Stimulated activated naive CD8-positive, alpha-beta T cell treated with anti-CD3 and anti-CD28 coated beads, Interleukin-15, Interleukin-2, amounts not matched to agents 100 U/mL and 50 U/mL, for 24 hours (primary cell): ENCODE data around the gene PCSK5.
A peak's percentile ranks its signal among the peaks of the same experiment; 100 is the strongest.
"Not testable (repeated sequence)": the region's sequence is repeated elsewhere in the genome, so short reads cannot be mapped to it uniquely, and the experiment has no call there.

Experiments
- ATAC-seq: fragments of 150-1000 bp; cut with Tn5 transposase; one replicate; pipeline ENCODE4 v1.10.0; 2021
- DNase-seq: peaks from one replicate; pipeline ENCODE4 v3.0.0; 2021

PCSK5 gene

DNA sequence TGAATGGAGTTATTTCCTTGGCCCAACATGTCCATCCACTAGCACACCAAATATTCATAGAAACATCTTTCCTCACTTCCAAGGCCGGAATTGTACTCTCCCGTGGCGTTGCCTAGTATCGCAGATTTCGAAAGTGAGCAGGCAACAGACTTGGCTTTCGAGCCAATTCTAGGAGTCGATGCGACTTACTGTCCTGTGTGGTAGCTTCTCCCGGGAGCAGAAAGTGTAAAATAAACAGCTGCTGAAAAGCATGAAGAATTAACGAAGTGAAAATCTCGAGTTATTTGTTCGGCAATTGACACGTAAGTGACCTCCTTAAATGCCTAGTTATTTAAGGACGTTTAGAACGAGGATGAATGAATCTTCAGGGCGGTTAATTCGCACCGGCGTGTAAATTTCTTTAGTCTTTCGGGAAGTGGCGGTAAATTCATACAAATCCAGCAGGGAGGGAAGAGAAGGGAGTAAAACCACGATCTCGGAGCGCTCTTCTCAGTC is 449 bp upstream of the PCSK5 start:
- DNase-seq, result peak; percentile 14

DNA sequence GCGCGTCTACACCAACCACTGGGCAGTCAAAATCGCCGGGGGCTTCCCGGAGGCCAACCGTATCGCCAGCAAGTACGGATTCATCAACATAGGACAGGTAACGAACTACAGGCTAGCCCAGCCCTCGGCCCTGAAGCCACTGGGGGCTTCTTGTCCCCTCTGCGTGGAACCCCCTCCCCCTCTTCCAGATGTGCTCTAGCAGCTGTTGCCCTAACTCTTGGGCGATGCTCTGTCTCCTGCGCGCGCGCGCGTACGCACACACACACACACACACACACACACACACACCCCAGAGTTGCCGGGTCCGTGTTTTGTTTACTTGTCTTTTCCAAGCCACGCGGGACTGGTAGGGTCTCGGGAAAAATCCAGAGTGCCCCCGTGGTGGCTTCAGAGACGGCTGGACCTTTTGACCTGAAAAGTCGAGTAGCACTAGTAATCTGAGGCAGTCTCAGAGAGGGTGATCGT is 836 bp downstream of the PCSK5 start:
- ATAC-seq (no peak), DNase-seq (peak; percentile 32)

More for the DNA sequence above, 449 bp upstream of the PCSK5 start:
- ATAC-seq, result no peak

DNA sequence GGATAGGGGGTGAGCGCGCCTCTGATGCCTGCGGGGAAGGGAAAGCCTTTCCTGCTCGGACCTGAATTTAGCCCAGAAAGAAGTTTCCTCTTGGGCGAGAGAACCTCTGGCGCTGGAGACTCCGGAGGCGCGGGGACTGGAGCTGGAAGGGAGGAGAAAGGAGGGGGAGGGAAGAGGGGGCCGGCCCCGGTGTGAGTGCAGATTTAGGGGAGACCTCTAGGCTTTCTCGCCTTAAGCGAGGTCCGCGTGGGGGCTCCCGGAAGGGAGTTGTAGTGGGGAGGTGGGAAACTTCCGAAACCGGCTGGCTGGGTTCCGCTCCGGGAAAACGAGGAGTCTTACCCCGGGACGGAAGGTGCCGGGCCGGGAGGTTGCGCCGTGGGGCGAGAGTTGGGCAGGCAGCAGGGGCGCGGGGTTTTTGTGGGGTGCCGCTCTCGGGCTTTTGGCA is 1.3 kb downstream of the PCSK5 start:
- ATAC-seq, result no peak
- peak; percentile 31 for DNase-seq

DNA sequence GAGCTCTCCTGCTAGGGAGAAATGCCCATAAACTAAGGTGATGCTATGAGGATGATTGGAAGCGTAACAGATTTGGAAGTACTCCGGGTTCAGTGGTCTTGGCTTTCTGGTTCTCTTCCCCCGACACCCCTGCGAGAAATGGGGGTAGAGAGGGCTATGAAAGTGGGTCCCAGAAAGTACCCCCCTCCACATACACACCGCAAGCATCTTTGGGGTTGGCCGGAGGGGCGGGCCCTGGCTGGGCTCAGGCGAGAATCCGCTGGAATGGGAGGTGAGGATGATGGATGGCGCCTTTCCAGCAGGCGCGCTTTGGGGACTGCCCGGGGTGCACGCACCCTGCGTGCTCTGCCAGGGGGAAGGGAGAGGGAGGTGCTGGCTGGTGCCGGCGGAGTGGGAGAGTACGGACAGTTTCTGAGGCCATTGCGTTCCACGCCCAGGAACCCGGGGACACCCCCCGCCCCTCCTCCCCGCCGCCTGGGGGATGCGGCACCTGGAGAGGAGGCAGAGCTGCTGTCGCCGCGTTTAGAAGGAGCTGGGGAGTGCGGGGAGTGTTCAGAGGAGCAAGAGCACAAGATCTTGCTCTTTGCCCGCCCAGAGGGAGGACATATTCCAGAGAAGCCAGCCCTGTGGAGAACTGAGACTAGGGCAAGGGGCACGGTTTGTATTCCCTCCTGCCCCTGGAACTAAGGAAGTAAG is 1.9 kb downstream of the PCSK5 start:
- DNase-seq (peak; percentile 59), ATAC-seq (peak; percentile 30)

DNA sequence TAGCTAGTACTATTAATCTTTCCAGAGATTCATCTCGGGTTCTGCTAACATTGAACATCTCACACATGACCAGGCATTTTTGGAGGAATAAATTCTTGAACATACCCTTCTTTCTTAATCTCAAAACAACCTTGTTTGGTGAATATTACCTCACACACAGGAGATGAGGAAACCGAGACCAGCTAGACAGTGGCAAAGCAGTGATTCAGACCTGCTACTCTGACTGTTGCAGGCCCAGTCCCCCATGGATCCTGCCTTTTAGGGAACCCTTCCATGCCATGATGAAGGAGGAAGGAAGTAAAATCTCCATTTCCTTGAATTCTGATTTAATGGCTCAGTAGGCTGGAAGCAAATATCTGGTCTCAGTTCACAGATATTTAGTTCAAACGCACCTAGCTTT is 2.6 kb downstream of the PCSK5 start:
- ATAC-seq (no peak), DNase-seq (no peak)

DNA sequence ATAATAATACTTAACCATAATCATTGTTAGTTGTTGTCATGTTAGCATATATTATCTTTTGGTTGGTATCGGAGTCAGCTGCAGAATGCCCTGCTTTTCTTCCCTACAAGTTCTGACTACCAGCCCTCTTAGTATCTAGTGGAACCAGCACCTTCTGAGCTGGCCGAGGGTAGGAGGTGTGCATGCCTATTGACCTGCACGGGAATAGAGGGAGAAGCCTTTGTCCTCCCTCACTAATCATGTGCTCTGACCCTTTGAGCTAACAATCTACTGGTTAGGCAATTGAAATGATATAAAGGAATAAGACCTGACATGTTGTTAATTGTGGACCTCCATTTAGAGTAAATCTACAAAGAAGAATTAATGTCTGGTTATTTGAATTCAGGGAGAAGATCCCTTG is 4.1 kb downstream of the PCSK5 start:
- DNase-seq (no peak), ATAC-seq (no peak)

DNA sequence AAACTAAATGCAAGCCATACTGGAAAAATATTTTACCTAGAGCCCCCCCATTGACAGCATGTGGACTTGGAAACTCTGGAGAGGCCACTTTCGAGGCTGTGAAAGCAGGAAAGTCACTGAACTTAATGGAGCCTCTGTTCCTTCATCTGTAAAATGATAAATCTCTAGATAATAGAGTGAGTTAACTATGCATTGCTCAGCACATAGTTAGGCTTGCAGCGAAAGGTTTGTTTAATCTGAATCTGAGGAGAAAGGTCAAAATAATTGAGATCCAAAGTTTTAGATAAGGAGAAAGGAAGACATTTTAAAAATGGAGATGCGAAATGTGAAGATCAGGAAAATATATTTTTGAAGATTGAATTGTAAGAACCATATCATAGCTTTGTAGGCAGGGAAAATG is 4.6 kb downstream of the PCSK5 start:
- DNase-seq, result no peak
- no peak for ATAC-seq

DNA sequence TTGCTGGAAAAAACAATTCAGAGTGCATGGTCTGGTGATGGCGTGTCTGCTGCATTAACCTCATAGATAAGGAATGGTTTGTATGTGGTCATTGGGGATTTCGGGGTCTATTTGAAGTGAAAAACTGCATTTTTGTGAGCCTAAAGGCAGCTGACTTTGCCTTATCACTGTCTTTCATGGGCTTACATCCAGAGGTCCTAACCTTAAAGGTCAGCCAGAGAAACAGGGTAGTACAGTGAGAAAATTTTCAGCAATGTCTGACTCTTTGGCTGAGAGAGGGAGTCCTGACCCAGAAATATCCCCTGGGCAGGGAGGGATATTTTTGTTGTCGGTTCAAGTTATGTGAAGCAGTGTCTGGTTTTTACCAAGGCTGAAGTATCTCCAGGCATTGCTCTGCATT is 5.7 kb downstream of the PCSK5 start:
- no peak for ATAC-seq
- no peak for DNase-seq

DNA sequence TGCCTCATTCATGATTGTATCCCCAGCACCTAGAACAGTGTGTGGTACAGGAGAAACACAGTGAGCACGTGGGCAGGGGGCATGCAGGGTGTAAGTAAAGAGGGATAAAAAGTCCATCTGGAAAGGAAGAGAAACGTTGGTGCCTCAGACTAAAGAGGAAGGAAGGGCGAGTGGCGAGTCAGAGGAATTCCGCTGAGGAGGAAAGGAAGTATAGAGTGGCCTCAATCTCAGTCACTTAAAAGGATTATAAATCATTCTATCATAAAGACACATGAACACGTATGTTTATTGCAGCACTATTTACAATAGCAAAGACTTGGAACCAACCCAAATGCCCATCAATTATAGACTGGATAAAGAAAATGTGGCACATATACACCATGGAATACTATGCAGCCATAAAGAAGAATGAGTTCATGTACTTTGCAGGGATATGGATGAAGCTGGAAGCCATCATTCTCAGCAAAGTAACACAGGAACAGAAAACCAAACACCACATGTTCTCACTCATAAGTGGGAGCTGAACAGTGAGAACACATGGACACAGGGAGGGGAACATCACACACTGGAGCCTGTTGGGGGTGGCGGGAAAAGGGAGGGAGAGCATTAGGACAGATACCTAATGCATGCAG is 10.5 kb downstream of the PCSK5 start:
- DNase-seq, ATAC-seq: not testable (repeated sequence)

DNA sequence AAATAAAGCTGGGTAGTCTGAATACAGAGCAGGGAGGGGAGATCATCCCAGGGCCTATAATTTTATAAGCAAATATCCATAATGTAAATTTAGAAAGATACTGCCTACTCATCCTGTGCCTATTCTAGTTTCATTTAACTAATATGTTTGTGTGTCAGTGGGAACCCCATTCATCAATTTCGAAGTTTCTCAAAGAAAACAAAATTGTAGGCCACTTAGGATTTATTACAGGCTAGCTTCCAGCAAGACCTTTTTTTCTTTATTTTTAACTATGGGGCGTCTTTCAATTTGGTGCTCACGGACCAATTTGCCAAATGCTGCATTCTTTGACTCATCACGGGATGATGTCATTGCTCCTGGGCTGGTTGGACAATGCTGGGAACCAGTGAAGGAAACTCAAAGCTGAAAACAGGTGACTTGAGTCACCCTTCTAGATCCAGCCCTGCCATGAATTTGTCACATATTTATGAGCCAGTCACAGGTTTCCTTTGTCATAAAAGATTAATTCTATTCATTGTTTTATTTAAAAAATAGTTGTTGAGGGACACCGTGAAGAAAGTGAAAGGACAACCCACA is 13.4 kb downstream of the PCSK5 start:
- DNase-seq (no peak), ATAC-seq (peak; percentile 46)

DNA sequence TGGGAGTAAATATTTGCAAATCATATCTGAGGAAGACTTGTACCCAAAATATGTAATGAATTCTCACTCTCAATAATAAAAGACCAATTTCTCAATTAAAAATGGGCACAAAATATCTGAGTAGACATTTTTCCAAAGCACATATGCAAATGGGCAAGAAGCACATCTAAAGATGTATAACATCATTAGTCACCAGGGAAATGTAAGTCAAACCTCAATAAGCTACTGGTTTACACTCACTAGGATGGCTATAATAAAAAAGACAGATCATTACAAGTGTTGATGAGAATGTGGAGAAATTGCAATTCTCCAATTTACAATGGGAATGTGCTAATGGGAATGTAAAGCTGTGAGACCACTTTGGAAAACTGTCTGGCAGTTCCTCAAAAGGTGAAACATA is 13.9 kb downstream of the PCSK5 start:
- no peak for ATAC-seq
- no peak for DNase-seq

DNA sequence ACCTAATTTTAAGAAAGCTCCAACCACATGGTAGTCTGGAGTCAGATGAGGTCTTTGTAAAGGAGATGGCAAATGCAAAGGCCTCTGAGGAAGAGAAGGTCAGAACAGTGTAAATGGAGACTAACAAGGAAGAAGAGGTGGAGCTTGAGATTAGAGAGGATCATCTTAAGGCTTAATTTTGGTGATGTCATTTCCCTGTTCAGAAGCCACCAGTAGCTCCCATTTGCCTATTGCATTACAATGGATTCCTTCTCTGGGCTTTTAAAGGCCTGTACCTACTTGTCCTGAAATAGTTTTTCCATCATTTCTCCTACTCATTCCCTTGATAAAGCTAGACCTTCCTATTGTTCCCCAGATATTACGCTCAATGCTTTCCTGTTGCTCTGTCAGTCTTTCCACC is 16.1 kb downstream of the PCSK5 start:
- ATAC-seq (no peak), DNase-seq (no peak)

DNA sequence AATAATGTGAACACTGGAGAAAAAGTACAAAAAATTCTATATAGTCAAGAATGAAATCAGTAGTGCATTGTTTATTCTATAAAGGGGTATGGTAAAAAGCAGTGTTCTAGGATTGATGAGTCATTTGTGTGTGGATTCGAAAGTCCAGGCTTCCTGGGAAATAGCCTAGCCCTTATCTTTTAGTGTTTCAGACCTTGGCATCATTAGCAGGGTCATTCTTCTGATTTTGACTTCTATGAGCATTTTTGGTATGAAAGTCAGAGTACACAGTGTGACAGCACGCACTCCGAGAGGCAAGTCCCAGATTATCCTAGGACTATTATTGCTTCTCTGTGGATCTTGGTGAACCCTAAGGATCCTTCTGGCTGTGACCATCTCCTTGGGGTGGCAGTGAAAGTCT is 16.9 kb downstream of the PCSK5 start:
- ATAC-seq, result no peak
- no peak for DNase-seq

DNA sequence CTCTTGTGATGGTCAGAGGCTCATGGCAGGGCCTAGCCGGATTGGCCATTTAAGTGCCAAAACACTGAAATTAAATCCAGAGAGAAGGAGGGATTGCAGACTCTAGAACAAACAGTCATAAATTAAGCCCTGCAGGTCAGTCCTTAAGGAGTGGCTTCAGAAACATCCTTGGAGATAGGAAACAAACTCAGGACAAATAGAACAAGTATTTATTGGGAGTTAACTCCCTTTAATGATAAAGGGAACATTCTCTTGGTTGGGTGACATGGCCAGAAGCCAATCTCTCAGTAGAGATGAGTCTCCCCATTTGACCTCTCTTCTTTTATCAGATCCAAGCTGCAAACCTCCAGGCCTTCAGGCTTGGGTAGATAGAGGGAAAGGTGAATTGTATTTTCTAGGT is 17.4 kb downstream of the PCSK5 start:
- DNase-seq (no peak), ATAC-seq (no peak)

DNA sequence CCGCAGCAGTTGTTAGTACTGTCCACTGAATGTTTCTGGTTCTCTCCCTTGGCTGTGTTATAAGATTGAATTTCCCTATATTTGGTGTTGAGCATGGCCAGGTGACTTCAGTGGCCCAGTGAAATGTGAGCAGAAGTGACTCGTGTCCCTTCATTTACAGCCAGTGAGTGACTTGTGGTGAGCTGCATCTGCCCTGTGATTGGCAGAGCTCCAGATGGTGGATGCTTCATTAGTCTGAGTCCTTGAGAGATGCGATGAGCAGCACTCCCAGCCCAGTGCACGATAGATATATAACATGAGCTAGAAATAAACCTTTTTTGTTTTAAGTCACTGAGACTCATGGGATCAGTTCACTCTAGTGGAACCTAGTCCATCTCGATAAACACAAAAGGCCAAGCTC is 19.3 kb downstream of the PCSK5 start:
- DNase-seq, result no peak
- no peak for ATAC-seq

DNA sequence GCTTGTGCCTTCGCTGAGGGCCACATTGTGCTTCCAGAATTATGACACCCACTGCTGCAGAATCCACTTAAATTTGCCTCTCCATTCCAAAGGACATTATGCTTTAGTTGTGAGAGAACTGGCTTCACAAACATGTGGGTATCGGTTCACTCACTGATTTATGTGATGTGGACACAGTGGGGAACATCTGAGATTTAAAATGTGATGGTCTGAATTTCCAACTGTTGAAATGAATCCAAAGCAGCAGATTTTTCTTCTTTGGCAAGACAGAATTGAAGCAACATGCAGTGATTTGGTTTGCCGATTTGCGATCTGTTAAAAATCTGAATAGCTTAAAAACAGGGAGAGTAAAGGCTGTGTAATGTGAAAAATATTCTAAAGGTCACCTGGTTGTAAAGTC is 20.3 kb downstream of the PCSK5 start:
- no peak for ATAC-seq
- DNase-seq, result no peak

DNA sequence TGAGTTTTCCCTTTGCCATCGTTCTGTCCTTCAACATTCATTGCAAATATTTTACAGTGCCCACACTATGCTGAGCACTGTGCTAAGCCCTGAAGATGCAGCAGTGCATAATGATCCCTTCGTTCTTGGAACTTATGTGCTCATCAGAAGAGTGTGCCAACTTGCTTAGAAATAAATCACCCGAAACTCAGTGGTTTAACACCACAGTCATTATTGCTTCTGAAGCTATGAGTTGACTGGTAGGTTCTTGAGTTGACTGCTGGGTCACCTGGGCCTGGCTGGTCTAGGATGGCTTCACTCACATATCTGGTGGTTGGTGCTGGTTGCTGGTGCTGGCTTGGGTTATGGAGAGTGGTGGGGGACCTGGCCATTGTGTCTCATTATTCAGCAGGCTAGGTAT is 20.9 kb downstream of the PCSK5 start:
- ATAC-seq (peak; percentile 92), DNase-seq (peak; percentile 10)

DNA sequence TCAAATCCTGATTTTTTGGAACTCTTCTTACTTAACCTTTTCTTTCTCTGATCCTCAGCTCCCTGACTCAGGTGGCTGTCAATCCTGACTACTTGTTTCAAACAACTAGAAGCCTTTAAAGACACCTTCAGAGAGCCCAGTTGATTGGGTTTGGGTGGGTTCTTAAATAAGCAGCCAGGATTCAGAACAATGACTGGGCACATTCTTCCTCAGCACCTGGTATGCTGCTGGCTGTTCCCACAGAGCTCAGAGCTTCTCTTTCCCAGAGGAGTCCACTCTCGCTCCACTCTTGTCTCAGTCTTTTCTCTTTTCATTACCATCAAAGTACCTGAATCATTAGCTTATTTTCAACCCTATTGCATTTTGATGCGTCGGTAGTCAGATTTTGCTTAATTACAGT is 22.5 kb downstream of the PCSK5 start:
- no peak for ATAC-seq

DNA sequence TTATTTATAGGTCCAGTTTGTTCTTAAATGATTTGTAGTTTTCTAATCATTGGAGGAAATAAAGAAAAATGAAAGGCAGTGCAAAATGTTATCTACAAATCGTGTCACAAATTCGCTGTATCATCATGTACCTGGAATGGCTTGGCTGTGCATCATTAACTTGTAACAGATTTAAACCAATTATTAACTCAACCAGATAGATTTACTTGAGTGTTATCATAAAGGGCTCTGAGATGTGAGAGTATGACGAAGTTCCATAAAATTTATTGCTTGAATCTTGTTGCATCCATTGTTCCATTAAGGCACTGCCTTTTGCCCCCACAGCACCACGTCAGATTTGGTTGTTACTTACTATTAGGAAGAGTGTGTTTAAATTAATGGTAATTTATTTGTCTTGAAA is 23.5 kb downstream of the PCSK5 start:
- ATAC-seq, result no peak
- DNase-seq, result no peak

More for the DNA sequence above, 22.5 kb downstream of the PCSK5 start:
- no peak for DNase-seq

DNA sequence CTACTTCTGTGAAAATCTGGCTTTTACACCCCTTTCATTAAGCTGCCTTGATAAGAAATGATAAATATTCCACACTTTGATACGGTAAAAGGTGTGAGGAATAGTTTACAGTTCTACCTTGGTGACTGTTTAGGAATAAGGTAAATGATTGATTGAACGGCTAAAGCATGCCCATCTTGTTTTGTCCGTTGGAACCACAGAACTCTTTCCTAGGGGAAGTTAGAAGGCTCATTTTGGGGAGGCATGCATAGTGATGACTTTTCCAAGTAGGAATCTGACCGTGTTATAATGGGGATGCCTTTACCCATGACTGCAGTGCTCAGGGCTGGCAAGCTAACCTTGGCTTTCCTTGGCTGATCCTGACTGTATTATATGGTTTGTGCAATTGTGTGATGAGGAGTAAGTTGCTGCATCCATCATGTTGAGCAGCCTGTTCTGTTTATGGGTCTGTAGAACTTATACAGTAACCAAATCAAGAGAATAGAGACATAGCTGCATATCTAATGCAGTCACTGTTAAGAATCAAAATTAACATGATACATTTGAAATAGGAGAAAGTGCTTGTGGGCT is 24.5 kb downstream of the PCSK5 start:
- no peak for ATAC-seq

DNA sequence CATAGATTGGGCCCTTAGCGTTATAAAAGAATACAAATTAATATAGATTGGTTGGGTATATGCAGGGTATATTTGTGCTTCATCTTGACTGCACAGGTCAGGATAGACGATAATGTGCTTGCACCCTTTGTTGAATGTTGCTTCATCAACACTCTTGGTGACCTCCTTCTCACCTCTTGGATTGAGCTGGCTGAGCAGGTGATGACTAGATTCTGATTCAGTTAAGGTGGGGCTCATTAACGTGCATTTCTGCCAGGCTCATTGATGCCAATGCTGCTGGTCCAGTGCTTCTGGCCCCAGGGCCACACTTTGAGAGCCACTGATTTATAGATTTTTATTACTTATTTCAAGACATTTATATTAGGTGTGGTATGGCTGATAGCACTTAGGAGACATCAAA is 27.7 kb downstream of the PCSK5 start:
- ATAC-seq (no peak), DNase-seq (no peak)

More for the DNA sequence above, 24.5 kb downstream of the PCSK5 start:
- no peak for DNase-seq

DNA sequence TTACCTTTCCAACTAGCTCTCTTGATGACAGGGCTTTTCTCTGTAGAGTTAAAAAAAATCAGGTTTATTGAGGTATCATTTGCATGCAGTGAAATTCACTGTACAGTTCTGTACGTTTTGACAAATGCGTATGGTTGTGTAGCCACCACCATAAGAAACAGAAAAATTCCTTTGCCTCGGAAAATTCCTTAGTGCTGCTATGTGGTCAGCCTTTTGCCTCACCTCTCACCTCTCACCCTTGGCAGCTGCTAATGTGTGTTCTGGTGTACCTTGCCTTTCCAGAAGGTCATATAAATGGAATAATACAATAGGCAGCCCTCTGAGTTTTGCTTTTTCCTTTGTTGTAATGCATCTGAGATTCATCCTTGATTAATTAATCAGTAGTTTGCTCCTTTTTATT is 28.4 kb downstream of the PCSK5 start:
- ATAC-seq, result no peak
- no peak for DNase-seq
